HG03469 (cell line): ENCODE data around the gene C19orf38.
A peak's percentile ranks its signal among the peaks of the same experiment; 100 is the strongest.
"Not testable (repeated sequence)": the region's sequence is repeated elsewhere in the genome, so short reads cannot be mapped to it uniquely, and the experiment has no call there.

ENCODE experiments used
- ATAC-seq: cut with Tn5 transposase; IDR thresholded peaks from one replicate; pipeline ENCODE4 v1.9.1; 2021; ENCODE audit warnings: mild to moderate bottlenecking, moderate library complexity, moderate number of reproducible peaks; ENCODE audit not compliant: unreplicated experiment

Gene C19orf38

DNA sequence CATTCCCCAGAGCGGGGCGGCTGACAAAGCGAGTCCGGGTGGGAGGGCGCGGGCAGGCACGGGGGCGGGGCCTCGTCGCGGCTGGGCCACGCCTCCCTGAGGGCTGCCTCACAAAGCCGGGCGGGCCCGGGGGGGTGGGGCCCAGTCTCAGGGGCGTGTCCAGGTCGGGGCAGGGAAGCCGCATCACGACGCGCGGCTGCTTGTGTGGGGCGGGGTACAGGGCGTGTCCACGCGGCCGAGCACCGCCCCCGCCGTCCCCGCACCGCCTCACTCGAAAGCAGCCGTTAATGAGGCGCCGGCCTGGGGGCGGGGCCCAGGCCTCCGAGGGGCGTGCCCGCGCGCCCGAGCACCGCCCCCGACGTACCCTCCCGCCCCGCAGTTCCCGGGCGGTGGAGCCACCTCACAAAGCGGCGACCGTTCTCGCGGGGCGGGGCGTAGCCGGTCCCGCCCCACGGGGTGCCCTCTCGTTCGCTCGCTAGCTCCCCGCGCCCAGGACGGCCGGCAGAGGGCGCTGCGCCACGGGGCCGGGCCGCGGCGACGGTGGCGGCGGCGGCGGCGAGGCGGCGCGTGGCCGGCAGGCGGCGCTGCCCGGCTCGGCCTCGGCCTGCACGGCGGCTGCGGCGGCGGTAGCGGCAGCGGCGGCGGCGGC lies 22.9 kb downstream of the C19orf38 start, which contains the start of gene CARM1:
TSS of gene CARM1 (plus strand) at position 599 of the 649 bp plus-strand sequence. CDS start 150 bp downstream, outside the sequence.
- peak; percentile 54 for ATAC-seq

DNA sequence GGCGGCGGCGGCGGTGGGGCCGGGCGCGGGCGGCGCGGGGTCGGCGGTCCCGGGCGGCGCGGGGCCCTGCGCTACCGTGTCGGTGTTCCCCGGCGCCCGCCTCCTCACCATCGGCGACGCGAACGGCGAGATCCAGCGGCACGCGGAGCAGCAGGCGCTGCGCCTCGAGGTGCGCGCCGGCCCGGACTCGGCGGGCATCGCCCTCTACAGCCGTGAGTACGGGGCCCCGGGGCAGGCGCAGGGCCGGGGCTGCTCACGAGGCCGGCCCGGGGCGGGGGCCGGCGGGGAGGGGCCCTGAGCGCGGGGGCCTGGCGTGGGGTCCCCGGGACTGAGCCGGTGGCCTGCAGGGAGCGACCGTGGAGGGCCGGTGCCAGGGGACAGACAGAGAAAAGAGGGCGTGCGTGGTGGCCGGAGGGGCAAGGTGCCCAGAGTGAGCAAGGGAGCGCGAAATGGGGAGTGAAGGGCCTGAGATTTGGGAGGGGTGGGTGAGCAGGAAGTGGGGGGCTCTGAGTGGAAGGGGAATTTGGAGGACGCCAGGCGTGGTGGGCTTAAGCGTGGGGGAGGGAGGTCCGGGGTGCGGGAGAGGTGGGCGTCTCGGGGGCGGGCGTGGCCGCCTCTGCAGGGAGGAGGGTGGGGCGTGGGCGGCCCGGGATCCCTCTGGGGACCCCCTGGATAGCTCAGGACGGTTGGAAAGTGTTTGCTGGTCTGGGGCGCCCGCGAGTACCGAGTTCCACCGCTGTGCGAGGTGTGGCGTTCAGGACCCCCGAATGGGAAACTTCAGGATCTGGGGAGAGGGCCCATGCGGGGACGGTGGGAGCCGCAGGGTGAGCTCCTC lies 23.7 kb downstream of the C19orf38 start:
- ATAC-seq, result peak; percentile 2

DNA sequence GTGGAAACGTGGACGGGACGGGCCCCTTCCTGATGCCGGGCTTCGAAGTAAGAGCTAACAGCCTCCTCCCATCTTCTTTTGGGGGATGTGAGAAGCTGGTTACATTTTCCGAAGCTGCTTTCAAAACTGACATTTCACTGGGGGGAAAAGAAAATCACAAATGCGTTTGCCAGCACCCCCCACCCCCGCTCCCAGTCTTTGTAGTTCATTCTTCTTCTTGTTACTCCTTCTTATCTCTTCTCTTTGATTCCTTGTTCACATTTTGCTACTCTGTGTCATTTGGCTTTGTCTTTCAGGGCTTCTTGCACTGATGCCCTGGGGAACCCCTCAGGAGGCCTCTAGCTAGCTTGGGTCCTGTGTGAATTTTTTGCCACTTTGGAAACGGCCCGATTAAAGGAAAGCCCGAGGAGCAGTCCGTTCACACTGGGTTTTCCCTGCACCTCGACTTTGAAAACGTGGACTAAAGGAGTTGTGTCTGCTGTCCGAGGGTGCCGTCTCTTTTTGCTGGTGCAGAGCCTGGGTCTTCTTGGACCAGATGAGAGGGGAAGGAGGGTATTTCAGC lies 24.4 kb downstream of the C19orf38 start:
- no peak for ATAC-seq

DNA sequence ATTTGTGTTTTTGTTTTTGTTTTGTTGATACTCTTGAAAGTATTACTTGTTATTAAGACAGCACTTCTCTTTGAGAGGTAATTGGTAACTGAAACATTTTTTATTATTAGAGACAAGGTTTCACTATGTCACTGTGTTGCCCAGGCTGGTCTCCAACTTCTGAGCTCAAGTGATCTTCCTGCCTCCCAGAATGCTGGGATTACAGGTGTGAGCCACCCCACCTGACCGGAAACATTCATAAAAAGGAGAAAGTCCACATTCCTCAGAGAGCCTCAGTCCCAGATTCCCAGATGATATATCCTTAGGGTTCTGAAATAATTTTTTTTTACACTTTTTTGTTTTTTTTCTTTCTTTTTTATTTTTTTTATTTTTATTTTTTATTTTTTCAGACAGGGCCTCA lies 25.8 kb downstream of the C19orf38 start:
- no peak for ATAC-seq

DNA sequence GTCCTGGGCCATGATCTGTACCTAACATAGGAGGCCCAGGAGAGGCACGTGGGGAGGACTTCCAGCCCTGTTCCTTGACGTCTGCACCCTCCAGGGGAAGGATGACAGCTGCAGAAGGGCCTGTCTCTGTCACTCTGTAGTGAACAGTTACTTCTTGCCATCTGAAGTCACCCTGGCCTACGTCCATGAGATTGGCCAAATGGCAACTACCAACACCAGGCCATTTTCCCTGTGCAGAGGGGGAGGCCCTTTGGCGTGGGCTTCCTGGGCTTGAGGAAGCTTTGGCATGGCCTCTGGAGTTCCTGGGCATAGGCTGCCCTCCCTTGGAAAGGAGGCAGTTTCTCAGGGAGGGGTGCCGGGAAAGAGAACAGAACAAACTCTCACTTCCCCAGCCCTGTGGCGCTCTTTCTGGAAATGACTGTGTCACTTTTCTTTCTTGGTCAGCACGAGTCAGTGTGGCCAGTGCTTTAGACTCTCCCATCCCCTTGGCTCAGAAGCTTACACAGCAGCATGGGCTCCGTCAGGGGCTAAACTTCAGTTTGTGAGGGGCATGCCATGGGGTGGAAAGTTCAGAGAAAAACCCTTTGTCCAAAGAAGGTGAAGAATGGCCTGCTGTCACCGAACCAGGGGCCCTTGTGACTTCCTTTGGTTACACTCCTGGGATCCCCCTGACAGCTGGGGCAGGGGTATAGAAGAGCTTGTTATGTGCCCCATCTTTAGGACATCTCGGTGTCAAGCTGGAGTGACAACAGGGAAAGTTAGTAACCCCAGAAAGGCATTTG lies 28.4 kb downstream of the C19orf38 start:
- ATAC-seq, result no peak

DNA sequence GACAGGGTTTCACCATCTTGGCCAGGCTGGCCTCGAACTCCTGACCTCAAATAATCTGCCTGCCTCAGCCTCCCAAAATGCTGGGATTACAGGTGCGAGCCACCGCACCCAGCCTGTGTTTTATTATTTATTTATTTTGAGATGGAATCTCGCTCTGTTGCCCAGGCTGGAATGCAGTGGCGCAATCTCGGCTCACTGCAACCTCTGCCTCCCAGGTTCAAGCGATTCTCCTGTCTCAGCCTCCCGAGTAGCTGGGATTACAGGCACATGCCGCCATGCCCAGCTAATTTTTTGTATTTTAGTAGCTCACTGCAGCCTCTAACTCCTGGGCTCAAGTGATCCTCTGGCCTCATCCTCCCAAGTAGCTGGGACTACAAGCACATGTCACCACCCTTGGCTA lies 29.4 kb downstream of the C19orf38 start:
- ATAC-seq, result not testable (repeated sequence)

DNA sequence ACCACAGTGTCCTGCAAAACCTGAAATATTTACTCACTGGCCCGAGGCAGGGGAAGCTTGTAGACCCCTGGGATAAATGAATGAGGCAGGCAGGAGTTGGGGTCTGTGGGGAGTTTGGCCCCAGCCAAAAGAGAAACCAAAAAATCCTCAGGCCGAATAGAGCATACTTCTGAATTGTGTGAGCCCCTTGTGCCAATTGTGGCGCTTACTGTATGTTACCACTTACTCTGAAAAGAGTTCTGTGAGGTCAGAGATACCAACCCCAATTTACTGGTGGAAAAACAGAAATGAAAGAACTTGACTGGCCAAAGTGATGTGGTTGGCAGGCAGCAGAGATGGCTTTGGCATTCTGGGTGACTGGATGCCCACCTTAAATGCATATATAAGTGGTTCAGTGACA lies 30.0 kb downstream of the C19orf38 start:
- ATAC-seq, result no peak

DNA sequence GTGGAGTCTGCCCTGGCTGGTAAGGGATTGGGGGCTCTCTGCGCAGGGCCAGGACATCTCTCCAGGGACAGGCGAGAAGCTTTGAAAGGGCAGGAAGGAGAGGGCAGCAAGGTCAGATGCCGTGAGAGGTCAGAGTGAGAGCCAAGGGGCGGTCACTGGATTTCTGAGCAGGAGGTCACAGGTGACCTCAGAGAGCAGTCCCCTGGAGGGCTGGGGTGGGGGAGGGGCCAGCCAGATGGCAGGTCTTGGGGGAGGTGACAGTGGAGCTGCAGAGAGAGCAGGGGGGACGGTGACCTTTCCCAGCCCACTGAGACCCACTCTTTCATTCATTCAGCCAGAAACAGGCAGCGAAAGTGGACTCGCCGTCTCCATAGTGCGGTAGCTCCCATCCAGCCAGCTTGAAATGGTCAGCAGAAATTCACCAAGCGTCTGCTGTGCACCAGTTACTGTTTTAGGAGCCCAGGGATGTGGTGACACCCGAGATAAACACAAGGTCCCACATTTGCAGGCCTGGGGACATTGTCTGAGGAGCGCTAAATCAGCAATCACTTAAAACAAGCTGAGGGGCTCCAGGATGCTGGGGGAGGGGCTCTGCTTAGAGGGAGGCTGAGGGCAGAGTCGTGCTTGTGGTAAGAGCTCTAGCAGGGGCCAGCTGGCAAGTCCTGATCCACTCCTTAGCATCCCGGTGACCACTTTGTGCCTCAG lies 33.3 kb downstream of the C19orf38 start:
- ATAC-seq, result no peak

DNA sequence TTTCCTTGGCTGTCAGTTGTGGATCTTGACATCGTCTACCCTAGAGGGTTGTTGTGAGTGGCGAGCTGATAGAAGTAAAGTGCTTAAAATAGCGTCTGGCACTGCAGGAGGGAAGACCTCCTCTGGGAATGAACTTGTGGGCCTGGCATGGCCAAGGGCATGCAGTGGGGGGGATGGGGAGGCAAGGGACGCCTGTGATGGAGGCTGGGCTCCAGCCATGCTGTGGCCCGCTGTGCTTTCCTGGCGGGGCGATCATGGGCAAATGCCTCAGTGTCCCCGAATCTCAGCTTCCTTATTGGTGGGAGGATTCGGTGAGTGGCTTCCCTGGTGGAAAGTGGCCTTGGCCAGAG lies 33.9 kb downstream of the C19orf38 start:
- no peak for ATAC-seq

DNA sequence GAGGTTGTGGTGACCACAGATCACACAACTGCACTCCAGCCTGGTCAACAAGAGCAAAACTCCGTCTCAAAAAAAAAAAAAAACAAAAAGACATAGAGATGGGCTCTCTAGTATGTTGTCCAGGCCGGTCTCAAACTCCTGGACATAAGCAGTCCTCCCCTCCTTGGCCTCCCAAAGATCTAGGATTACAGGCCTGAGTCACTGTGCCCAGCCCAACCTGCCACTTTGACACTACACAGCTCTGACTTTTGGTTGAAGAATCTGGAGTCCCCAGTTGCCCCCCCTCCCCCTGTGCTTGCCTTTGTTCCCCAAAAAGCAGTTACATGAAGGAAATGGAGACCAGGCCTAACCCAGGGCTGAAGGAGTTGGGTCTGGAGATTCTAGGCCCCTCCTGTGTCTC lies 36.1 kb downstream of the C19orf38 start:
- no peak for ATAC-seq

DNA sequence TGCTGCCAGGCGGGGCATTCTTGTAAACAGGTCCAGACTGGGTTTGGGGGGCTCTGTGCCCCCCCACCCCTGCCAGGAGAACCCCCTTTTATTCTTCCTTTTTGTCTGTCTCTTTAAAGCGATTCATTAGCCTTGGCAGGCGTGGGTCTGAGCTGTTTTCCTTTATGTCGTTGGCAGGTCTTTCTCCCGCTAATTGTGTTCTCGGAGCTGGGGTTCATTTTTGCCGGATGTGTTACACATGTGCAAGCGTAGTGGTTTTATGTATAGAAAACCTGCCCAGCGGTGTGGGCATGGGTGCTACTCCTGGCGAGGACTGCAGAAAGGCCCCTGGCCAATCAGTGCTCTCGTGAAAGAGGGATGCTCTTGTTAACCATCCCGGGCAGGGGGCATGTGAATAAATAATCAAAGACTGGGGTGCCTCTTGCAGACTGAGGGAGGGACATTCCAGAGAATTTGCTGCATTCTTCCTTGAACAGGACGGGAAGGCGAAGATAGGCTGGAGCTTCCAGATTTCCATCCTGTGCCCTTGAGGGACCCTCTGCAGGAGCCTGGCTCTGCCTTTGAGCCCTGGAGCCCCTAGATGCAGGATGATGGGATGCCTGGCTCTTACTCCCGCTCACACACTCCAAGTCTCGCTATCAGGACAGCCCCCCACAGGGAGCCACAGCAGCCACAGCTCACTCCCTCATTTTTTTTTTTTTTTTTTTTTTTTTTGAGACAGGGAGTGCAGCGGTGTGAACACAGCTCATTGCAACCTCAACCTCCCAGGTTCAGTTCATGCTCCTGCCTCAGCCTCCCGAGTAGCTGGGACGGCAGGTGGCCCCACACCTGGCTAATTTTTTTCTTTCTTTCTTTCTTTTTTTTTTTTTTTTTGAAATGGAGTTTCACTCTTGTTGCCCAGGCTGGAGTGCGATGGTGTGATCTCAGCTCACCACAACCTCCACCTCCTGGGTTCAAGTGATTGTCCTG lies 37.3 kb downstream of the C19orf38 start:
- no peak for ATAC-seq

DNA sequence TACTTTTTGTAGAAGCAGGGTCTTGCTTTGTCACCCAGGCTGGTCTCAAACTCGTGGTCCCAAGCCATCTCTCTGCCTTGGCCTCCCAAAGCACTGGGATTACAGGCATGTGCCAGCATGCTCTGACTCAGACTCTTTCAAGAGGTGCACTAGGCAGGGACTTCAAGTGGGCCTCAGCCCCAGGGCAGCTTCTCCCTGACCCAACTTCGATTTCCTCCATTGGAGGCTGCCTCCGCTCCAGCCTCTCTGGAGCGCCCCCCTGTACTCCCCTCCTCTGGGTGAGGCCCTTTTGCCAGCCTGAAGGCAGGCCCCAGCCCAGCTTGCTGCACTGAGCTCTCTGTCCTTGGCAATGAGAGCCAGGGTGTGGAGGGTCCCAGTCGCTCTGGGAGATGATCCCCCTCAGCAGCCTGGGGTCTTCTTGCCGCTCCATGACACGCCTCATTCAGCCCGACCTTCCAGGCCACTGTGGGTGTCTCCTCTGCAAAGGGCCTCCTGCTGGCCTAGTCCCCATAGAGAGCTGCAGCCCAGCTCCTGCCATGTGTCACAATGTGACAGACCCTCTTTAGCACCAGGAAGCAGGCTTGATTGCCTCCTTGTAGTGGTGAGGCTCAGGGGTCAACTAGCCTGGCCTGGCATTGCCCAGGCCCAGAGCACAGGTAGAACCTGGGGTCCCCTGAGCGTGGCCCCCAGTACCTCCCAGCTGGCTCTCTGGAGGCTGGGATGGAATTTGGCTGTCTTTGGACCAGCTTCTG lies 39.6 kb downstream of the C19orf38 start:
- ATAC-seq, result no peak

DNA sequence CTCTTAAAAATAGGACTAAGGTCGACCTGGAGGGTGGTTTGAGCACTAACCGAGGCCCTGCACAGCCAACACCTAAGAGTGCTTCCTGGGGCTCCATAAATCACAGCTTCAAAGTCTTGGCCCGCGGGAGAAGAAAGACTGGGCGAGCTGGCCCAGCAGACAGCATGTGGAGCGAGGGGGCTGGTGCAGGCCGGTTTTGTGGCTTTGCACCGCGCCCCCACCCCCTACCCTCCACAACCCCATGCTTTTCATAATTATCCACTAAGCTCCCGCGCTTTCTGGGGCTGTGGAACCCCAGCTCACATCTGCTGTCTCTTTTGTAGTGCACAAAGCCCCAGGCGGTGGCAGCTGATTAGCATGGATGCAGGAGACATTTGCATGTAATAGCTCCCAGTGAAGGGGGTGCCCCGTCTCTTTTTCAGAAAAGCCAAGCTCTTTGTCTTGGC lies 40.2 kb downstream of the C19orf38 start:
- no peak for ATAC-seq

DNA sequence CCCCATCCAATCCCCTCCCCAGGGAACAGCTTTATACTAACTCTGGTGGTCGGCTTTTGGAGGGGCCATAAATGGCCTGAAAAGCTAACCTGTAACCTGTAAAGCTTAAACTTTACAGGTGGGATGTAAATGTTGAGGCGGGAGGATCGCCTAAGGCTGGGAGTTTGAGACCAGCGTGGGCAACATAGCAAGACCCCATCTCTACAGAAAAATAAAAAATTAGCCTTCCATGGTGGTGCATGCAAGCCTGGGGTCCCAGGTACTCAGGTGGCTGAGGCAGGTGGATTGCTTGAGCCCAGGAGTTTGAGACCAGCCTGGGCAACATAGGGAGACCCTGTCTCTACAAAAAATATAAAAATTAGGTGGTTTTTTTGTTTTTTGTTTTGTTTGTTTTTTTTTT lies 41.7 kb downstream of the C19orf38 start:
- no peak for ATAC-seq

DNA sequence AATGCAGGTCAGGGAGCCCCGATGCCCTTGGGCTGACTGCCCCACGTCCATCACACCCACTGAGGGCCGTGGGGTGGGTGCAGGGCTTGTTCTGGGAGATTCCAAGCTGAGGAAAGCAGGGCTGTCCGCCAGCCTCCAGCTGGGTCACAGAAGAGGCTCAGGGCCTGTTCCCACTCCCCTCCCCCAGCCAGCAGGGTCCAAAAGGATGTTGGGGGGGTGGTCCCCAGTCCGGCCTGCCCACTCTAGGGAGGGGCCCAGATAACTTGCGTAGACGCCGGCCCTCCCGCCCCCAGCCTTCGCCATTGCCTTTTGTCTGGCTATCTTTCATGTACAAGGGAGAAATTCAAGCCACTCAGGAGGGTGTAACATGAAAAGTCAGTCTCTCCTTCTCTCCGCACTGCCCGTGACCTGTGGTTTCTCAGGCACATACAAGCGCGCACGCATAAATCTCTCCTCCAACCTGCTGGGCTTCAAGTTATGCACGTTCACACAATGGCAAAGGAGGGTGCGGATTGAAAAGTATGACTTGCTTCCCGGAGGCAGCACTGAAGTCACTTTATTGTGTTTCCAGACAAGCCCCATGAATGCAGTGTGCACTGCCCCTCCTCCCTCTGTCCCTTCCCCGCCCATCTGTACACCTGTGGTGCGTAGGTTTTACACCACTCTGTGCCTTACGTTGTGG lies 43.3 kb downstream of the C19orf38 start:
- ATAC-seq, result no peak

DNA sequence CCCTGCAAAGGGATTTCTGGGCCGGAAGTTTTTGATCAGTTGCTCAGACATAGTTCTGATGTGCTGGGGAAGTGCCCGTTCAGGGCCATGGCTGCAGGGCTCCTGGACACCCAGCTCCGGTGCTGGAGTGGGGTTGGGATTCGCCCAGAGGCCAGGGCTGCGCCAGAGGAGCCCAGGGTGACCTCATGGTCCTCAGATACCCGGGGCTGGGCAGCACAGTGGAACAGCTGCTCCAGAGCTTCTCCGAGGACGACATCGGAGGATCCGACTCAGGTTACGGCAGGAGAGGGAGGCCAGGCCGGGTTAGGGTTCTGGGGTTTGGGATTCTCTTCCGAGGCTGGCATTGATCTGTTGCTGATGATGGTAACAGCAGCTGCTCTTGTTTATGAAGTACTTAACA lies 44.0 kb downstream of the C19orf38 start:
- ATAC-seq, result no peak

DNA sequence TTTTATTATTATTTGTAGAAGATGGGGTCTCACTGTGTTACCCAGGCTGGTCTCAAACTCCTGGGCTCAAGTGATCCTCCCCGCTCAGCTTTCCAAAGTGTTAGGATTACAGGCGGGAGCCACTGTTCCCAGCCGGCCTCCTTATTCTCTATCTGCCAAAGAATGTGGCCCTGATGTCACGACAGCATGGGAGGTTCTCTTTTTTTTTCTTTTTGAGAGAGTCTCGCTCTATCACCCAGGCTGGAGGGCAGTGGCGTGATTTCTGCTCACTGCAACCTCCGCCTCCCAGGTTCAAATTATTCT lies 46.6 kb downstream of the C19orf38 start:
- no peak for ATAC-seq

DNA sequence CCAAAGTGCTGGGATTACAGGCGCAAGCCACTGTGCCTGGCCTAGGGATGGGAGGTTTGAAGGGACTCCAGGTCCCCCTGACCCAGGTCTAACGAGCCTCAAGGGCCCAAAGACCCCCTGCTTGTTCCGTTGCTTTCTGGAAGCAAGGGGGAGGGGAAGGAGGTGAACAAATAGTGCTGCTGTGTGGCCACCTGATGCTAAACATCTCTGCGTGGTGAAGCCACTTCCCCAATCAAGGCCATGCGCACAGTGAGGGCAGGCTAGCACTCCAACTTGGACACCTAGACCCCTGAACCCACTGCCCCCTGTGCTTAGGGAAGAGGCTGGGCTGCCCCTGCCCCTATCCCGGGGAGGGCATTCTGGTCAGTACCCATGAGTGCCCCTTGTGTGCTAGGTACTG lies 47.1 kb downstream of the C19orf38 start:
- ATAC-seq, result no peak
